ENCODE data around the gene AQR.

AQR gene

GRCh38 chr15:34883042-34883441 lies 86.5 kb downstream of the AQR start:
- no peak overlapping the region for H2BK15ac ChIP-seq (ENCODE audit: low read depth, poor library complexity, severe bottlenecking)
- H2AK5ac ChIP-seq (ENCODE audit: low read length, severe bottlenecking): no peak overlapping the region
- H2BK12ac ChIP-seq (ENCODE audit: low read length in 2 of 2): no peak overlapping the region
- H2BK5ac ChIP-seq (ENCODE audit: low read depth, low read length, poor library complexity, severe bottlenecking): no peak overlapping the region
- no peaks in the 10 kb centered on the region for H3K27me3 ChIP-seq (ENCODE audit: control insufficient read depth in 1 of 2, insufficient read depth in 1 of 2, low read length in 2 of 2)
- H3K14ac ChIP-seq (ENCODE audit: low read length in 2 of 2): no peak overlapping the region
- no peak overlapping the region for H3K27ac ChIP-seq (ENCODE audit: low read length, poor library complexity, severe bottlenecking)
- H3K23ac ChIP-seq (ENCODE audit: low read length in 2 of 2): no peak overlapping the region
- H3K9ac ChIP-seq (ENCODE audit: low read length): no peak overlapping the region
- H3K4ac ChIP-seq (ENCODE audit: low read depth in 1 of 2, low read length in 2 of 2): no peak overlapping the region
- no peaks in the 10 kb centered on the region for H3K4me1 ChIP-seq (ENCODE audit: control insufficient read depth, insufficient read depth, low read depth, low read length)
- no peak overlapping the region for H3K4me3 ChIP-seq (ENCODE audit: insufficient read depth in 1 of 2, low read depth in 1 of 2, low read length in 2 of 2)
- H3K4me2 ChIP-seq (ENCODE audit: low read length, poor library complexity, severe bottlenecking): no peak overlapping the region
- H3K79me1 ChIP-seq (replicated peaks; ENCODE audit: low read length, poor library complexity, severe bottlenecking): peaks cover 4% of the 10 kb centered on the region
- H2BK120ac ChIP-seq (ENCODE audit: low read depth, low read length): no peak overlapping the region
- no peak overlapping the region for H3K18ac ChIP-seq (ENCODE audit: low read depth in 1 of 2, low read length in 2 of 2)
- no peak overlapping the region for H4K91ac ChIP-seq (ENCODE audit: low read length)
- no peak overlapping the region for H4K8ac ChIP-seq (ENCODE audit: low read length)
- H3K9me3 ChIP-seq (ENCODE audit: control insufficient read depth, low read length): no peaks in the 10 kb centered on the region
- H3K36me3 ChIP-seq (ENCODE audit: control insufficient read depth in 1 of 2, insufficient read depth in 2 of 2, low read depth in 1 of 2, low read length in 2 of 2): peaks cover 7 to 79% of the 10 kb centered on the region in 2 experiments
- DNase-seq: no peak
- 100% methylated on average over 1 of the region's 1 CpG for WGBS
- no peak overlapping the region for H2AFZ ChIP-seq (ENCODE audit: low read depth, low read length)

- H2AK5ac ChIP-seq (ENCODE audit: low read length, severe bottlenecking): no peak overlapping the region
- H3K18ac ChIP-seq (ENCODE audit: low read depth in 1 of 2, low read length in 2 of 2): no peak overlapping the region
- DNase-seq: no peak
These were observed 90.4 kb downstream of the AQR start for GRCh38 chr15:34879107-34879506.

GRCh38 chr15:34876640-34877039 lies 92.9 kb downstream of the AQR start:
- H3K14ac ChIP-seq (ENCODE audit: low read length in 2 of 2): no peak overlapping the region
- no peak overlapping the region for H3K27ac ChIP-seq (ENCODE audit: low read length, poor library complexity, severe bottlenecking)
- H3K79me1 ChIP-seq (replicated peaks; ENCODE audit: low read length, poor library complexity, severe bottlenecking): peaks cover 5% of the 10 kb centered on the region
- H4K91ac ChIP-seq (ENCODE audit: low read length): no peak overlapping the region
- no peaks in the 10 kb centered on the region for H3K9me3 ChIP-seq (ENCODE audit: control insufficient read depth, low read length)
- no peak for DNase-seq
- H2AFZ ChIP-seq (ENCODE audit: low read depth, low read length): no peak overlapping the region
- H2AK5ac ChIP-seq (ENCODE audit: low read length, severe bottlenecking): no peak overlapping the region
- H3K18ac ChIP-seq (ENCODE audit: low read depth in 1 of 2, low read length in 2 of 2): no peak overlapping the region
- H3K27me3 ChIP-seq (ENCODE audit: control insufficient read depth in 1 of 2, insufficient read depth in 1 of 2, low read length in 2 of 2): no peaks in the 10 kb centered on the region
- no peak overlapping the region for H2BK5ac ChIP-seq (ENCODE audit: low read depth, low read length, poor library complexity, severe bottlenecking)
- no peak overlapping the region for H3K23ac ChIP-seq (ENCODE audit: low read length in 2 of 2)
- no peak overlapping the region for H2BK120ac ChIP-seq (ENCODE audit: low read depth, low read length)
- peaks cover 4 to 87% of the 10 kb centered on the region in 2 experiments for H3K36me3 ChIP-seq (ENCODE audit: control insufficient read depth in 1 of 2, insufficient read depth in 2 of 2, low read depth in 1 of 2, low read length in 2 of 2)
- H3K4me3 ChIP-seq (ENCODE audit: insufficient read depth in 1 of 2, low read depth in 1 of 2, low read length in 2 of 2): no peak overlapping the region
- H4K8ac ChIP-seq (ENCODE audit: low read length): no peak overlapping the region
- no peak overlapping the region for H3K4me2 ChIP-seq (ENCODE audit: low read length, poor library complexity, severe bottlenecking)
- H3K4ac ChIP-seq (ENCODE audit: low read depth in 1 of 2, low read length in 2 of 2): no peak overlapping the region
- H2BK12ac ChIP-seq (ENCODE audit: low read length in 2 of 2): no peak overlapping the region
- no peak overlapping the region for H3K9ac ChIP-seq (ENCODE audit: low read length)
- H3K4me1 ChIP-seq (ENCODE audit: control insufficient read depth, insufficient read depth, low read depth, low read length): no peaks in the 10 kb centered on the region
- H2BK15ac ChIP-seq (ENCODE audit: low read depth, poor library complexity, severe bottlenecking): no peak overlapping the region

More at GRCh38 chr15:34879107-34879506, 90.4 kb downstream of the AQR start:
- Histone ChIP-seq H3K4me3 (ENCODE audit: insufficient read depth in 1 of 2, low read depth in 1 of 2, low read length in 2 of 2) (no peak overlapping the region), H3K4me1 (ENCODE audit: control insufficient read depth, insufficient read depth, low read depth, low read length) (no peaks in the 10 kb centered on the region), H3K36me3 (ENCODE audit: control insufficient read depth in 1 of 2, insufficient read depth in 2 of 2, low read depth in 1 of 2, low read length in 2 of 2) (peaks cover 7 to 82% of the 10 kb centered on the region in 2 experiments), H3K4ac (ENCODE audit: low read depth in 1 of 2, low read length in 2 of 2) (no peak overlapping the region), H3K9ac (ENCODE audit: low read length) (no peak overlapping the region), H3K23ac (ENCODE audit: low read length in 2 of 2) (no peak overlapping the region), H3K9me3 (ENCODE audit: control insufficient read depth, low read length) (no peaks in the 10 kb centered on the region), H2AFZ (ENCODE audit: low read depth, low read length) (no peak overlapping the region), H3K4me2 (ENCODE audit: low read length, poor library complexity, severe bottlenecking) (no peak overlapping the region), H4K91ac (ENCODE audit: low read length) (no peak overlapping the region), H3K79me1 (replicated peaks; ENCODE audit: low read length, poor library complexity, severe bottlenecking) (peaks cover 5% of the 10 kb centered on the region), H2BK5ac (ENCODE audit: low read depth, low read length, poor library complexity, severe bottlenecking) (no peak overlapping the region), H2BK120ac (ENCODE audit: low read depth, low read length) (no peak overlapping the region), H3K27ac (ENCODE audit: low read length, poor library complexity, severe bottlenecking) (no peak overlapping the region), H2BK12ac (ENCODE audit: low read length in 2 of 2) (no peak overlapping the region), H4K8ac (ENCODE audit: low read length) (no peak overlapping the region), H3K27me3 (ENCODE audit: control insufficient read depth in 1 of 2, insufficient read depth in 1 of 2, low read length in 2 of 2) (no peaks in the 10 kb centered on the region), H2BK15ac (ENCODE audit: low read depth, poor library complexity, severe bottlenecking) (no peak overlapping the region), H3K14ac (ENCODE audit: low read length in 2 of 2) (no peak overlapping the region)
- 87% methylated on average over 3 of the region's 4 CpGs for WGBS

GRCh38 chr15:34869110-34869509 lies 100.4 kb downstream of the AQR start:
- H3K79me1 ChIP-seq (replicated peaks; ENCODE audit: low read length, poor library complexity, severe bottlenecking): peaks cover 2% of the 10 kb centered on the region
- H3K9me3 ChIP-seq (ENCODE audit: control insufficient read depth, low read length): peaks cover 4% of the 10 kb centered on the region
- no peak overlapping the region for H4K91ac ChIP-seq (ENCODE audit: low read length)
- H2BK12ac ChIP-seq (ENCODE audit: low read length in 2 of 2): no peak overlapping the region
- H3K4me2 ChIP-seq (ENCODE audit: low read length, poor library complexity, severe bottlenecking): no peak overlapping the region
- no peak overlapping the region for H2BK15ac ChIP-seq (ENCODE audit: low read depth, poor library complexity, severe bottlenecking)
- H2BK5ac ChIP-seq (ENCODE audit: low read depth, low read length, poor library complexity, severe bottlenecking): no peak overlapping the region
- no peak overlapping the region for H4K8ac ChIP-seq (ENCODE audit: low read length)
- no peak overlapping the region for H2AK5ac ChIP-seq (ENCODE audit: low read length, severe bottlenecking)
- no peak overlapping the region for H3K27ac ChIP-seq (ENCODE audit: low read length, poor library complexity, severe bottlenecking)
- no peak overlapping the region for H3K14ac ChIP-seq (ENCODE audit: low read length in 2 of 2)
- H2BK120ac ChIP-seq (ENCODE audit: low read depth, low read length): no peak overlapping the region
- no peak overlapping the region for H3K9ac ChIP-seq (ENCODE audit: low read length)
- H3K4me1 ChIP-seq (ENCODE audit: control insufficient read depth, insufficient read depth, low read depth, low read length): no peaks in the 10 kb centered on the region
- 100% methylated on average over 2 of the region's 2 CpGs for WGBS
- H3K36me3 ChIP-seq (ENCODE audit: control insufficient read depth in 1 of 2, insufficient read depth in 2 of 2, low read depth in 1 of 2, low read length in 2 of 2): peaks cover 0 to 95% of the 10 kb centered on the region in 2 experiments
- no peak for DNase-seq
- no peak overlapping the region for H3K4ac ChIP-seq (ENCODE audit: low read depth in 1 of 2, low read length in 2 of 2)
- H3K18ac ChIP-seq (ENCODE audit: low read depth in 1 of 2, low read length in 2 of 2): no peak overlapping the region
- H2AFZ ChIP-seq (ENCODE audit: low read depth, low read length): no peak overlapping the region
- no peak overlapping the region for H3K23ac ChIP-seq (ENCODE audit: low read length in 2 of 2)
- no peaks in the 10 kb centered on the region for H3K27me3 ChIP-seq (ENCODE audit: control insufficient read depth in 1 of 2, insufficient read depth in 1 of 2, low read length in 2 of 2)
- no peak overlapping the region for H3K4me3 ChIP-seq (ENCODE audit: insufficient read depth in 1 of 2, low read depth in 1 of 2, low read length in 2 of 2)
